T1000 (cell line): ENCODE results near the gene NAT10.

Source experiments
- DNase-seq: peaks from one replicate; lab custom pipeline; 2025; ENCODE audit warnings: mixed read lengths; lab: John Stamatoyannopoulos, UW

The NAT10 gene

DNA sequence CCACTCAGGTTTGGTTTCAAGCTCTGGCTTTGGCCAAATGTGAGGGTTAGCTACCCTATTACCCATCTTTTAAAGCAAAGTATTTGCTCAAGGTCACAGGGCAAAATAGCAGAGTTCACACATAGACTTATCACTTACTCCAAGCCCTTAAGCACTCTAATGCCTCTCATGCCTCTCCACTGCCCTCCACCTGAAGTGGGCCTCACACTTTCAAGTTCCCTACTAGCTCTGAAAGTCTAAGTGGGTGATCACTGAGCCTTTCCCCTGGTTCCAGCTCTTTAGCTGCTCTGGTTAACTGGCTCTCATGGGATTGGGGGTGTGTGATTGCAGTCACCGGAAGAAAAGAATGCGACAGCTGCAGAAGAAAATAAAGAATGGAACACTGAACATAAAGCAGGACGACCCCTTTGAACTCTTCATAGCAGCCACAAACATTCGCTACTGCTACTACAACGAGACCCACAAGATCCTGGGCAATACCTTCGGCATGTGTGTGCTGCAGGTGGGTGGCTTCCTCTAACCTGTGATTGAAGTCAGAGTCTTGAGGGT is 6.4 kb downstream of the NAT10 start:
- DNase-seq, result no peak

DNA sequence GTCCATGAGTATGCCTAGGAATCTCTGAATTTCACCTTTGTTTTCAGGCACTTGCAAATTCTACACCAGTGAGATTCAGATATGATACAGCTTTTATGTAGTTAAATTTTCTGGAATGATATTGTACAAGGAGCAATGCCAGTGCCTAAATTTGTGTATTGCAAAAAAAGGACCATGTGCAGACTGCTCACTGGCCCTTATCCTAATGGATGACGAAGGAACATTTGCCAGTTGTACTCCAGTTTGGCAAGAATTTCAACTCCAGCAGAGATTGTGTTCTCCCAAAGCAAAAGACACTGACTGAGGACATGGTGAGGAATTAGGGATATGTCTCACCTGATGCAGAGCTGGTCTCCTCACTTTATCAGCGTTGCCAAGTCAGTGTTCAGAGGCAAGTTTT is 8.6 kb downstream of the NAT10 start:
- no peak for DNase-seq

DNA sequence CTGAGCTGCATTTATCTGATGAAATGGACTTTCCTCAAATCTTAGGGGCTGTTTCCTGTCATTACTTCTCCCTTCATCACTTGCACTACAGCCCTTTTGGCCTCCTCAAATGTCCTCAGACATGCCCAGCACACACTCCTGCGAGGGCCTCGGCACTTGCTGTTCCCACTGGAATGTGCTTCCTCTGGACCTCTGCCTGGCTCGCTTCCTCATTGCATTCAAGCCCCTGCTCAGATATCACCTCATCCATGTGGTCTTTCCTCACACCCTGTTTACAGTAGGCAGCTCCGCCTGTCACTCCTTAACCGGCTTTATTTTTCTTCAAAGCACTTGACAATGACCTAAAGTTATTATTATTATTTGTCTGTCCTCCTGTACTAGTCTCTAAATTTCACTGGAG is 9.0 kb downstream of the NAT10 start:
- no peak for DNase-seq

DNA sequence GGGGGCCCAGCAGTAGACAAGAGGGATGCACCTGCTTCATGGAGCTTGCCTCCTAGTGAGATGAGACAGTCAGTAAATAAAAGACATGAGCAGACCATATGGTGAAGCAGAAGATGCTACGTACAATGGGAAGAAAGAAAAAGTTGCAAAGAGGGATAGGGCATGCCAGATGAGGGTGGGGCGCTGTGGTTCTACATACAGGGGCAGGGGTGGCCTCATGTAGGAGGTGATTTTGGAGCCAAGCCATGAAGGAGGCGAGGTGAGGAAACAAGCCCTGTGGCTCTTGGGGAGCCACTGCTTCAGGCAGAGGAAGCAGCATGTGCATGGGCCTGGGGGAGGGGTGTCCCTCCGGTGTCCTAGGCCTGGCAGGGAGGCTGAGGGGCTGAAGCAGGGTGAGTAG is 15.2 kb downstream of the NAT10 start:
- no peak for DNase-seq

DNA sequence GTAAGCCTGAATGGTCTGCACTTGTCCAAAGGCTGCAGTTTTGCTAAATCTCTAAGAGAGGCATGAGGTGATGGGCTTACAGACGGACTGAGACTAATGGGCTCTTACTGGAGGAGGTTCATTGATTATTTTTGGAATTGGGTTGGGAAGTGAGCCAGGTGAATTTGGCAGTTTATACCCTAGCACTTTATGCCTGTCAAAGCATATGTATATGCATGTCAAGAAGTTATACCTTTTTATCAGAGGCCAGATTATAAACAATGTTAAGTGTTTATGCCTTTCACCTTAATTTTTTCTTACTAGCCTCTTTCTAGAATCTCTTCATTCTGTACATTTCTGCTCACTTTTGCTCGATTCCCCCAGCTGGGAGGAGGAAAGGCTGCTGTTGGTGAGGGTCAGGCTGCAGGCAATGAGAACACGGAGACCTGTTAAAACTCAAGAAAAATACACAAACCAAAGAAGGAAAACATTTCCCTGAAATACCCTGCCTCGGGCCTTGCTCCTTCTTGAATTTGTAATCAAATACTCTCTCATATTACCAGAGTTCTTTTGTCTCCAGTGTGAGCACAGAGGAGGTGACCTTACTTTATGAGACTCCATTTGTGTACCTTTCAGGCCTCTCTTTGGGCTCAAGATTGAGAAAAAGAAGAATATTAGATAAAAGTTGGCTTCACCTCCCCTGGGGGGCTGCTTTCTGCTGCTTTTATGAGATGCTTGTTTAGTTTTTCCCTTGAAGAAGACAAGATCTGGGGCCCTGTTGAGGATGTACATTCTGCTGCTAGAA is 19.6 kb downstream of the NAT10 start:
- no peak for DNase-seq

DNA sequence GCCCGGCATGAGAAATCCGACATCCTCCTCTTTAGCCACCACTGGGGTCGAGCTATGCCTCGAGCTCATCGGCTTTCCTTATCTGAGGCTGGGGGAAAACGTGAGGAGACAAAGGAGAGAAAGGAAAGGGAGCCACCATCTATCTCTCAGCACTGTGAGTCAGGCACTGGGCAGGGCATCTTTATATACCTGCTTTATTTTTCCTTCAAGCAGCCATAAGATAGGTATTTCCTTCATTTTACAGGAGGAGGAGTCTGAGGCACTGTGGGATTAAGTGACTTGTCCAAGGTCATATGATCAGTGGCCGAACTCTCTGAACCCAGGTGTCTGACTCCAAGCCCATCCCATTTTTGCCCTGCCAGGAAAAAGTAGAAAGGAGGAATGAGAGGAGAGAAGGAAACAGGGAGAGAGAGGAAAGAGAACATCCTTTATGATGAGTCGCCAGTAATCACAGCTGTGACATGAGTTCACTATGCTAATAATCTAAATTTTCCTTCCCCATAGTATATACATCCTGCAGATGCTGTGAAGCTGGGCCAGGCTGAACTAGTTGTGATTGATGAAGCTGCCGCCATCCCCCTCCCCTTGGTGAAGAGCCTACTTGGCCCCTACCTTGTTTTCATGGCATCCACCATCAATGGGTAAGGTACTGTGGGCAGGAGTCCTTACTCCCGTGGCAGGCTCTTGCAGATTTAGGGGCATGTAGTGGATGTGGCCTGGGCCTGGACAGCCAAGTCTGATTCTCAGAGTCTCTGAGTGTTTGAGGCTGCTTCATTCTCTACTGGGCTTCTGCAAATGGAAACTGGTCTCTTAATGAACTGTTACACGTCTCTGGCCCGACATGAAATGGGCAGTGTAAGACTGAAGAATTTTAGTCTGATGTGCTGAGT is 21.8 kb downstream of the NAT10 start:
- no peak for DNase-seq

DNA sequence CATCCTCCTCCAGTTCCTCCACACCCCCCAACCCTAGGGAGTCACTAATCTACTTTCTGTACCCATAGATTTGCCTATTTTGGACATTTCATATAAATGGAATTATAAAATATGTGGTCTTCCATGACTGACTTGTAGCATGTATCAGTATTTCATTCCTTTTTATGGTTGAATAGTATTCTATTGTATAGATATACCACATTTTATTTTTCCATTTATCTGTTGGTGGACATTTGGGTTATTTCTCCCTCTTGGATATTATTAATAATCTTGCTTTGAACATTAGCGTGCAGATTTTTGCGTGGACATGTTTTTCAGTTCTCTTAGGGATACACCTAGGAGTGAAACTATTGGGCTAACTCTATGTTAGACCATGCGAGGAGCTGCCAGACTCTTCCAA is 23.4 kb downstream of the NAT10 start:
- DNase-seq, result no peak

DNA sequence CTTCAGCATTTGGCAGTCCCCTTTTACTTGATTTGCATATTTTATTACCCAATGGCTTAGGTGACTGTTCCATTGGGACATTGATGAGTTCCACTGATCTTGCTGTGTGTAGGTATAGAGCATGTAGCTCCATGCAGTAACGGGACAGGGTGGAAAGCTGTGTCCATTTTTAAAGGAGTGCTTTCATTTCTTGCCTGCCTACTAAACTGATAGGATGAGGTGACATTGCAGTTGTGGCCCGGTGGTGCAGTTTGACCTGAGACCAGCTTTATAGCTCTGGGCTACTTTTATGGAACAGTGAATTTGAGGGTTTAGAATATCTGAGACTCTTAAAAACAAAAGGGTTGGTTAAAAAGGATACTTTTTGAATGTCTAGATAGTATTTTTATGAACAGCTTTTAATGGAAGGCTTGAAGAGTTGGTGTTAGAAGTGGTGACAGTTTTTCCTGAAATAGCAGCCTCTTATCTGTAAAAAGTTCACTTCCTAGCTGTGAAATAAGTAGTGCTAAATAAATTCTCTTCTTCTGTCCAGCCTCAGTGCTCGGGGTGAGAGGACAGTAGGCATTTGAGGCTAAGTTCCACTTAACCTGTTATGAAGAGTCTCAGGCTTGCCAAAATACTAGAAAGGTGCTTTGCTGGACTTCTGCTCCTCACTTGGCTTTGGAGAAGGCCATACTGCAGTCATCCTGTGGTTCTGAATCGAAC is 27.0 kb downstream of the NAT10 start:
- DNase-seq, result no peak

DNA sequence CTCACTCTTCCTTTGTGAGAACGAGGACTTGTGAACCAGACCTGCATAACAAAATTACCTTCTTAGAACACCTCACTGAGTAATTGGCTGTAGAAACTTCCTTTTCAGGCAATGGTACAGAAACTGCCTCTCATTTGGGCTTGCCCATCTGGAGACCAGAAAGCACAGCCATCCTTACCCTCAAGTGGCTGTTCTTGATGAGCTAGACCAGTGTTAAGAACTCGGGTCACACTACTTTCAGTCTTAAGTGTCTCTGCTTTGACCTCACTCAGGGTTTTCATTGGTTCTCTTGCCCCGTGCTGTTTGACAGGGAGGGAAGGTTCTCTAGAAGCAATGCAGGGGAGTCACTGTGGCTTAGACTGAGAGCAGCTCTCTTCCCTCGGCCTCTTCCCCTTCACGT is 29.3 kb downstream of the NAT10 start:
- DNase-seq, result no peak

DNA sequence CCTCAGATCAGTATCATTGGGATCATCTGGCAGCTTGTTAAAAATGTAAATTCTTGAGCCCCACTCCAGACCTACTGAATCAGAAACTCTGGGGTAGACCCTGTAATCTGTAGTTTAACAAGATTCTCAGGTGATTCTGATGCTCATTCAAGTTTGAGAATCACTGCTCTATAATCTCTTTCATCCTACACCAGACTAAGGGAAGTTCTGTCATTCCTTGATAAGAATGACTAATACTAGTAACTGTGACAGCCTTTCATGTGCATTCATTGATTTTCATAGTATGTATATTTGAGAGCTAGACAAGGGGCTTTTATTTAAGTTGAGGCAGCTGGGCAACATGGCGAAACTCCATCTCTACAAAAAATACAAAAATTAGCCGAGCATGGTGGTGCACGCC is 30.0 kb downstream of the NAT10 start:
- DNase-seq, result no peak

DNA sequence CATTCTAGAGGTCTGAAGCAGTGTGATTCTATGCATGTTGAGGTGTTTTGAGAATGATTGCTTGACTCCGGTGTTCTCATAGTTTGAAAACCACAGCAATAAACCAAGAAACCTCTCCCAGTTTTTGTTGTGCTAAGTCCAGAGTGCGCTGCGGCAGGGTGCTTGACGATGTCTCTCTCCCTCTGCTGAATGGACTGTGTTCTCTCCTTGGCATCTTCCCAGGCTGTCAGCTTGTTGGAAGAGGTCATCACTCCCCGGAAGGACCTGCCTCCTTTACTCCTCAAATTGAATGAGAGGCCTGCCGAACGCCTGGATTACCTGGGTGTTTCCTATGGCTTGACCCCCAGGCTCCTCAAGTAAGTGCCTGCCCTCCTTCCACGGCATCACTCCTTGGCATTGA is 31.0 kb downstream of the NAT10 start:
- no peak for DNase-seq

DNA sequence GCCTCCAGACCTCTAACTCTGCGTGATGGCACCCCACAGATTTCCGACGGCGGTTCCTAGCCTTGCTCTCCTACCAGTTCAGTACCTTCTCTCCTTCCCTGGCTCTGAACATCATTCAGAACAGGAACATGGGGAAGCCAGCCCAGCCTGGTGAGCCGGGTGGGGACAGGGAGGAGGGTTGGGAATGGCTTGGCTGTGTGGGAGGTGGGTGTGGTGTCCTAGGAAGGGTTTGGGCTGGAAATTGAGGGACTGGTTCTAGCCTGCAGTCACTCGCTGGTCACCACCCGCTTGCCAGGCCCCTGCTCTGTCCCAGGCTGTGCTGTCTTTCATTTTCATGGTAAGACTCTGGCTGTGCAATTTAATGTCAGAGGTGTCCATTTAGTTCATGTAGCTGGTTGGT is 33.9 kb downstream of the NAT10 start:
- no peak for DNase-seq

DNA sequence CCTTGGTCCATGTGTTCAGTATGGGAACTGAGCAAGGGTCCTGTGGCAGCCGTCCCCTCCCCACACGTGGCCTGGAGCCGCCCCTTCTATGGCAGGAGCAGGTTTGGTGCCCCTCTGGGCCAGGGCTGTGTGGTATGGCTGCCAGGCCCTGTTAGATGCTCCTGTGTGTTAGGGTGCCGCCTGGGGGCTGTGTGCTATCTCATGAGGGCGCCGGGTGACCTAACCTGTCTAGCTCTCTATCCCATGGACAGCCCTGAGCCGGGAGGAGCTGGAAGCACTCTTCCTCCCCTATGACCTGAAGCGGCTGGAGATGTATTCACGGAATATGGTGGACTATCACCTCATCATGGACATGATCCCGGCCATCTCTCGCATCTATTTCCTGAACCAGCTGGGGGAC is 34.7 kb downstream of the NAT10 start:
- DNase-seq, result no peak

DNA sequence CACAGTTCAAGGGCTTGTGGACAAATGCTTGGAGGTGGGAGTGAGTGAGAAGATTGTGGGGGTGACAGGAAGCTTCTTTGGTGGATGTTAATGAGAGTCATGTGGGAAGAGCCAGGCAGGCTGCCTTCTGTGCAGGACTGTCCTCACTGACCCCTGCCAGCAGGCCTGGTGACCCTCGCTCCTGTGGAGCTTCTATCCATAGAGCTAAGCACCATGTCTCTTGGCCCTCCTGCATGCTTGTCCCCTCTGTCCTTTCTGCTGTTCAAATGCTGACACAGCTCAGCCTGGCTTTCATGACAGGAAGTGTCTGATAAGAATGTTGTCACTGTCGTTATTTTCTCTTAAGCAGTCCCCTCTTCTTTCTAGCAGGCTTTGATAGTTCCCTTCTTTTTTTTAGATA is 37.6 kb downstream of the NAT10 start:
- no peak for DNase-seq

DNA sequence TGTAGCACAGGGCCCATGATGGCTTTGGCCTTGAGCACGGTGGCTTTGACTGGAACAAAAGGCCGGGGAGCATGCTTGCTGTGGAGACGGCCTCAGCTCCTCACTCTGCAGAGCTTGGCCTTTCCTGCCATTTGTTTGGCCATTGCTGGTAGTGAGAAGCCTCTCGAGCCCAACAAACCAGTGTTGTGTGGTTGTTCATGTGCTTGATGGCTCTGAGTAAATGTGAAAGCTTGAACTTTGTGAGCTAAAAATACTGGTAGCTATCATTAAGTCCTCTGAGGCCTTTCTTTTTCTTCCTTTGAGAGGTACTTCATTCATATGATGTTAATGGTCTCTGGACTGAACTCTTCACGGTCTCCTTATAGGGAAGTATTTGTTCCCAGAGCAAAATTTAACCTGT is 39.6 kb downstream of the NAT10 start:
- DNase-seq, result no peak

DNA sequence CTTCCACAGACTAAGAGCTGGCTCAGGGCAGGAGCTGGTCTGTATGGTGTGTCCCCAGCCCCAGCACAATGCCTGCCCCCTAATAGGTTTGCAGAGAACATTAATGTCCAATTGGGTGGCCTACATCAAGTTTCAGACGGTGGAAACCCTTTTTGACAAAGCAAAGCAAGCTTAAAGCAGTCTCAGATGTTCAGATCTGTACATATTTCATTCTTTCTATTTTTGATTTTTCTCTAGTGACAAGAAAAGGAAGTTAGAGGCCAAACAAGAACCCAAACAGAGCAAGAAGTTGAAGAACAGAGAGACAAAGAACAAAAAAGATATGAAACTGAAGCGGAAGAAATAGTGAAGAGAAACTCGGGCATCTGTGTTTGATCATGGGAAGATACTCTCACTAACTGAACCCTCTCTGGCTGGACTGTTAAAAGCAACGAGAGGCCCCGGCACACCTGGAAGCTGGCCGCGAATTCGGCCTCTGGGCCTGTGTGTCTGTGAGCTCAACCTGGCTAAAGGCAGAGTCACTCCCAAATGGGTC is 40.5 kb downstream of the NAT10 start:
- DNase-seq, result no peak

DNA sequence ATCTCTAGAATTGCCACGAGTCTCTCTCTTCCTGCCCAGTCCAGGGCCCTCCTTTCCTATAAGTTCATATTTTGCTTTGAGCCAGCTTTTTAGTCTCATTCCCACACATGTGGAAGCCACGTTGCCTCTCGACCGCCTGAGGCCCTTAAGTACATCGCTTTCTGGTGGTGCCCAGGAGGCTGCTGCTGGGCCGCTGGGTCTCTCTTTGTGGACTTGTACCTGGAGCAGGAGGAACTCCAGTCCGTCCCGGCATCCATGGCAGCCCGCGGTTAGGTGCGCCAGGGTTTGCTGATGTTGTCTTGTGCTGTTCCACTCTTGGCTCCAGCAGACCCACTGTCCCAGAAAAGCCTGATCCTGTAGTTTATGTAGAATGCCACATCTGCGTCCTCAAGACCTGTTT is 41.0 kb downstream of the NAT10 start:
- DNase-seq, result no peak

DNA sequence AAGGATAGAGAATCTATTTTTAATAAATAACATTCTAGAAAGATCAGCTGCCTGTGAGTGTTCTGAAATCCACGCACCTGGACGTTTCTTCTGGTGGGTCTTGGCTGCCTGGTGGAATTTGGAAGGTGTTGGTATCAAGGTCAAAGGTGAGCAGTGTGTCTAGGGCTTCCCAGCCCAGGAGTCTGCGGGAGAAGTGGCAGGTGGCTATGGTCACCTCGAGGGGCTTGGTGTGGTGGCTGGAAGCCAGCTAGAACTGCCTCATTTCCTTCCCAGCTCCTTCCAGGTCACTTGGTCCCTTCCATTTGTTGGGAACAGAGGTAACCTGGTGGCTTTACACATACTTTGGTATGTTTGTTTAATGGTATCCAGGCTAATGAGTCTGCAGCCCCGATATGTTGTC is 41.4 kb downstream of the NAT10 start:
- DNase-seq, result no peak

DNA sequence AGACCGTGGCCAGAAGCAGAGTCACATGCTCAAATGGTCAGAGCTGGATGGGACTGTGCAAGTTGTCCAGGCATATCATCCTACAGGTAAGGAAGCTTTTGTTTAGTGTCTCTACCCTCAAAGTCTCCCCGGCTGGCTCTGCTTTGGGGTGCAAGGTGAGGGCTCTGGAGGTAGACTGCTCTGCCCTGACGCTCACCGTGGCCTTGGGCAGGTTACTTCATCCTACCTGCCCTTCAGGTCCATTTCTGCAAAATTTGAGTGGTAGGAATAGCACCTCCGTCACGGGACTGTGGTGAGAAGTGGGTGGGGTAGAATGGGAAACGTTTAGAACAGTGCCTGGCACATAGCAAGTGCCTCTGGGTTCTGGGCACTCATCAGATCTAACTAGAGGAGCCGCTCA is 42.2 kb downstream of the NAT10 start:
- no peak for DNase-seq

DNA sequence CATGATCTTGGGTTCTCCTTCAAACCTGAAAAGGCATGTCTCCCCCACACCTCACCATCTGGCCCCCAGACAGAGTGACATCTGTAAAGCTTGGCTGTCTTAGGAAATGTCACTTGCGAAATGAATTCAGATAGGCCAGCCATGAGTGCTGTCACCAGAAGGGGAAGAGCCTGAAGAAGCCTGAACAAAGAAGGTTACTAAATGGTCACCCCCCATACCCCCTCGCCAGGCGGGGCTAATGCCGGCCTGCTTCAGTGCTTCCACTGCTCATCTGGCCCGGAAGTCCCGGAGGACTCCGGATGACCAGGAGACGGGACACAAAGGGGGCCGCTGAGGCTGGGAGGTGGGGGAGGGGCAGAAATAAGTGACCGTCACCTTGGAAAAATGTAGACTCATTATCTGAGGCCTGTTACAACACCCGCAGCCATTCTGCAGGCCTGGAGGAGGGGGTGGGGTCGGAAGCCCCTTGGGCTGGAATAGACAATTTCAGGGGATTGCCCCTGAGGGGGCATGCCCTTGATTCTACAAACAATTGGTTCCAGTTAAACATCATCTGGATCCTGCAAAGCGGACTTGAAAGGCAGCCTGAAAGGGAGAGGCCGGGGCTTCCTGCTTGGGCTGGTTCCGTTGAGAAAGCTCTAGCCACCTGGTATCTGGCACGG is 43.2 kb downstream of the NAT10 start:
- no peak for DNase-seq

DNA sequence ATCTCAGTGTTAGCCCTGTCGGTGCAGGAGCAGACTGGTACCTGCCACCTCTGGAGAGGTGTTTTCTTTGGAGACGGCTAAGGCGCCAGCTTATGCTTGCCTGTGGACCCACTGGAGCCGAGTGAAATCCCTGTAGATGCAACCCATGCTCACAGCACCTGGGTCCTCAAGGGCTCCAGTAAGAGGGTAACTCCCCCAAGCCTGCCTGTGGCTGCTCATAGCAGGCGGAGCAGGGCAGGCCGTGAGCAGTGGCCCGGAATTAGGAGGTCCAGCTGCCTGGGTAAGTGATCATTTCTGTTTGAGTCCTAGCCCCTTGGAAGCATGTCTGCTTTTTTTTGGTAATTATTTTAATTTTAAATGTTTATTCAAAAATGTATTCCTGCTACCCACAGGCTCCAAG is 43.8 kb downstream of the NAT10 start:
- no peak for DNase-seq

DNA sequence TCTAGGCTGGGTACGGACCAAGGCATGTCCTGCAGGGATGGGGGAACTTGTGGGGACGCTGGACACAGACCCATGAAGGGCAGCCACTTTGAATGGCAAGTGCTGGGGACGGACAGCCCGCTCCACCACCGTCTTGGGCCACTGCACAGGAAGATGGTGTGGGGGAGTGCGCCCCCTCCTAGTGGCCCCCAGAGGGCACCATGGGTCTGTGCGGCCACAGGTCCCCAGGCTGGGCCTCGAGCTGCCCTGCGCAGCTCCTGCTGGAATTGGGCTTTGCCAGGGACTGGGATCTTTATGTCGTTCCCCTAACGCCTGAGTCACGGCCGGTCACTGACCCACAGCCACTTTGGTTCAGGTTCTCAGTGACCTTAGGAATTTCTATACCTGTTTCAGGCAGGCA is 44.4 kb downstream of the NAT10 start:
- no peak for DNase-seq
